ENCODE data around the gene CACNG7.

CACNG7 gene

GRCh38 chr19:53988981-53989380 is 79.9 kb downstream of the CACNG7 start:
- TF ChIP-seq, protein P1, sequence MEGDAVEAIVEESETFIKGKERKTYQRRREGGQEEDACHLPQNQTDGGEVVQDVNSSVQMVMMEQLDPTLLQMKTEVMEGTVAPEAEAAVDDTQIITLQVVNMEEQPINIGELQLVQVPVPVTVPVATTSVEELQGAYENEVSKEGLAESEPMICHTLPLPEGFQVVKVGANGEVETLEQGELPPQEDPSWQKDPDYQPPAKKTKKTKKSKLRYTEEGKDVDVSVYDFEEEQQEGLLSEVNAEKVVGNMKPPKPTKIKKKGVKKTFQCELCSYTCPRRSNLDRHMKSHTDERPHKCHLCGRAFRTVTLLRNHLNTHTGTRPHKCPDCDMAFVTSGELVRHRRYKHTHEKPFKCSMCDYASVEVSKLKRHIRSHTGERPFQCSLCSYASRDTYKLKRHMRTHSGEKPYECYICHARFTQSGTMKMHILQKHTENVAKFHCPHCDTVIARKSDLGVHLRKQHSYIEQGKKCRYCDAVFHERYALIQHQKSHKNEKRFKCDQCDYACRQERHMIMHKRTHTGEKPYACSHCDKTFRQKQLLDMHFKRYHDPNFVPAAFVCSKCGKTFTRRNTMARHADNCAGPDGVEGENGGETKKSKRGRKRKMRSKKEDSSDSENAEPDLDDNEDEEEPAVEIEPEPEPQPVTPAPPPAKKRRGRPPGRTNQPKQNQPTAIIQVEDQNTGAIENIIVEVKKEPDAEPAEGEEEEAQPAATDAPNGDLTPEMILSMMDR (IDR thresholded peaks at IDR 0.05), result no peak
- TF ChIP-seq ZFX (IDR thresholded peaks at IDR 0.05; ENCODE audit: borderline replicate concordance), result no peak
- no peak overlapping the region for H3K27ac ChIP-seq

DNA sequence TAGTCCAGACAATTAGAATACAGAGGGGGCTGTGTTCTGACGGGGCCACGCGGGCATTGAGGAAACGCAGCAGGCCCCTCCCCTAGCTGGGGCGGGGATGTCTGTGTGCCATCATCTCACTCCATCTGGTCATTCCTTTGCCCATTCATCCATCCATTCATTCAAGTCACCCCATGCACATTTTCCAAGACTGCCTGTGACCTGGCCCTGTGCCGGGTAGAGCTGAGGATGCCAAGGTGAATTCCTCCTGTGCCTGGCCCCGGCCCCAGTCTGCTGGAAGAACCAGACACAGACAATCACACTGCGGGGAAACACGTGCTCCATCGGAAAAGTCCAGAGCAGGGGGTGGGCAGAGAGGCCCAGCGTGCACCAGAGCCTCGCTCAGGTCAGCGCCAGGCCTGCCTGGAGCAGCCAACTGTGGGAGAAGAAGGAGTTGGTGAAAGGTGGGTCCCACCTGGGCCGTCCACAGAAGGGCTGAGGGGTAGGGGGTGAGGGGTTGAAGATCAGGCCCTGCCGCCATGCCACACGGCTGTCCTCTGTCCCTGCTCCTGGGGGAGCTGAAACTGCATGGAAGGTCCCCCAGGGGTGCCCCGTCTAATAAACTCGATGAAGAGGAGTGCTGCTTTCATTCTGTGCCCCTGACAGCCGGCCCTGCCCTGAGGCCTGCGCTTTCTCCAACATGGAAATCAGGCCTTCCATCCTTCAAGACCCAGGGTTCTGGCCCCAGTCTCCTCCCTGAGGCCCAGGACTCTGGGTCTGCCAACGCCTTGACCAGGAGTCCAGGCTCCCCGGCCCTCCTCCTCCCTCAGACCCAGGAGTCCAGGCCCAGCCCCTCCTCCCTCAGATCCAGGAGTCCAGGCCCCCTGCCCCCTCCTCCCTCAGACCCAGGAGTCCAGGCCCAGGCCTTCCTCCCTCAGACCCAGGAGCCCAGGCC is 80.8 kb downstream of the CACNG7 start:
- no peak for TF ChIP-seq ZFX (IDR thresholded peaks at IDR 0.05; ENCODE audit: borderline replicate concordance)
- TF ChIP-seq, protein P1 (IDR thresholded peaks at IDR 0.05), result no peak
- no peak overlapping the region for H3K27ac ChIP-seq

DNA sequence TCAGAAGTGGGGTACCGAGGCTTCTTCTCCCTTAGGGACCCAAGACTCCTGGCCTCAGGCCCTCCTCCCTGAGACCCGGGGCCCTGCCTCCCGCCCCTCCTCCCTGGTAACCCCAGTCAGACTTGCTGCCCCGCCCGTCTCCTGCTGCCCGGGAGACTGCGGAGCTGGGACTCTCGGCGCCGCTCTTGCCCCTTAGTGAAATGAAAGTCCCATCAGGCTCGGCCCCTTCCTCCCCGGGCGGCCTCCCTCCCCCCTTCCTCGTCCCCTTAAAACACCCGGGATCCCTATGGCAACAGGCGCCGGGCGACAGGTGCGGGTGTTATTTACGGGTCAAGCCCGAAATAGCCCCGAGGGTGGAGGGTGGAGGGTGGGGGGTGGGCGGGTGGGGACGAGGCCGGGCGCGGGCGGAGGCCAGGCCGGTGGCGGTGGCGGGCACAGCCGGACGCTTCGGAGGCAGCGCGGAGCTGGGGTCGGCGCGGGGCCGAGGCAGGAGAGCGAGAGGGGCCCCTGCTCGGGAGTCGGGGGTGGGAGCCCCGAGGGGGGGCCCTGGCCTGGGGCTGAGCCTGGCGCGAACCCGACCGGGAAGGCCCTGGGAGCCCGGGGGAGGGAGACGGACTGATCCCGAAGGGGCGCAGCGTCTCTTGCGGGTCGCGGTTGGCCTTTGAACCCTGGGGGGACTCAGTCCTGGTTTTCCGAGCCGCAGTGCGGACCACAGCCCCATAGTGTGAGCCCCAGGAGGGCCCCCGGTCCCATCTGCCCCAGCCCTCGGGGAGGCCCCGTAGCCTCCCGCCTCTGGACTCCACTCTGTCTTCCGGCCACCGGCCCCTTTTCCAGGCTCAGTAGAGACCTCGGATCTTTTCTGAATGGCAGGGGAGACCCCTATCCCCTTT is 82.4 kb downstream of the CACNG7 start, which contains the start of gene CACNG6:
TSS of gene CACNG6 (plus strand) at position 414 of the 890 bp plus-strand sequence. CDS start 1,241 bp downstream, outside the sequence.
- H3K27ac ChIP-seq, result no peak within 1 kb of the TSS
- TF ChIP-seq, protein P1 (IDR thresholded peaks at IDR 0.05), result no peak
- no peak for TF ChIP-seq ZFX (IDR thresholded peaks at IDR 0.05; ENCODE audit: borderline replicate concordance)

DNA sequence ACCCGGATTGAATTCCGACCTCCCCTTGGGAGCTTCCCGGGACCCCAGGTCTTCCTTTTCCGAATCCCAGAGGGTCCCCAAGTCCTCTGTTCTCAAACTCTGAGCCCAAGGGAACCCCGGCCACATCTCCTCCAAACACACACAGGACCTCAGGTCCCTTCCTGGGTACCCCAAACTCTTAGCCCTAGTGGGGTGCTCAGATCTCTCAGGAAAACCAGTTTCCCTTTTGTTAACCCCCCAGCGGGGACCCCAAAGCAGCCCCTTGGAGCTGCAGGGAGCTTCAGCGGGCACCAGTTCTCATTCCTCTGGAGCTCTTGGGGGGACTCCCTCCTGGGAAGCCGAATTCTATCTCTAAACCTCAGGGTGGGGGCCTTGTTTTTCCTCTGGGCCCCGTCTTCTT is 83.1 kb downstream of the CACNG7 start:
- no peak for TF ChIP-seq ZFX (IDR thresholded peaks at IDR 0.05; ENCODE audit: borderline replicate concordance)
- TF ChIP-seq, protein P1 (IDR thresholded peaks at IDR 0.05), result no peak
- H3K27ac ChIP-seq, result no peak overlapping the region

DNA sequence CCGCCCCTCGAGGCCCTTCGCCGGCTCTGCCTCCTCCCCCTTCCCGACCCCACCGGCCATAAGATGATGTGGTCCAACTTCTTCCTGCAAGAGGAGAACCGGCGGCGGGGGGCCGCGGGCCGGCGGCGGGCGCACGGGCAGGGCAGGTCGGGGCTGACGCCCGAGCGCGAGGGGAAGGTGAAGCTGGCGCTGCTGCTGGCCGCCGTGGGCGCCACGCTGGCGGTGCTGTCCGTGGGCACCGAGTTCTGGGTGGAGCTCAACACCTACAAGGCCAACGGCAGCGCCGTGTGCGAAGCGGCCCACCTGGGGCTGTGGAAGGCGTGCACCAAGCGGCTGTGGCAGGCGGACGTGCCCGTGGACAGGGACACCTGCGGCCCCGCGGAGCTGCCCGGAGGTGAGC is 83.7 kb downstream of the CACNG7 start:
- TF ChIP-seq ZFX (IDR thresholded peaks at IDR 0.05; ENCODE audit: borderline replicate concordance), result no peak
- TF ChIP-seq, protein P1 (IDR thresholded peaks at IDR 0.05), result no peak
- H3K27ac ChIP-seq, result no peak overlapping the region

- H3K27ac ChIP-seq, result no peak overlapping the region
- TF ChIP-seq, protein P1 (IDR thresholded peaks at IDR 0.05), result no peak
- TF ChIP-seq ZFX (IDR thresholded peaks at IDR 0.05; ENCODE audit: borderline replicate concordance), result no peak
These were observed 84.4 kb downstream of the CACNG7 start for GRCh38 chr19:53993448-53993847.

All from 22Rv1 (cell line).